Suprapubic skin (tissue), 3 donors: ENCODE results near the gene NUDT9.
"Not testable (repeated sequence)": the region's sequence is repeated elsewhere in the genome, so short reads cannot be mapped to it uniquely, and the experiment has no call there.

ENCODE experiments used
- EP300 ChIP-seq: sonication (generic); formaldehyde crosslinking; IDR thresholded peaks from one replicate; pipeline ENCODE4 v1.6.1; 2017; ENCODE audit warnings: antibody characterized with exemption
- POLR2A ChIP-seq, 2 donors: fragments of 450-650 bp; IDR thresholded peaks; one replicate each; pipeline ENCODE4 v1.6.1; 2017; ENCODE audit warnings: antibody characterized with exemption in 2 of 2, mild to moderate bottlenecking in 2 of 2, moderate library complexity in 2 of 2
- TF ChIP-seq, protein P1 (sequence below), 2 donors: fragments of 200-600 bp in 1 of 2; fragments of 450-650 bp in 1 of 2; sonication (generic) in 1 of 2; IDR thresholded peaks; one replicate each; pipeline ENCODE4 v1.5.1; 2016 to 2019; ENCODE audit warnings: antibody characterized with exemption in 2 of 2, mild to moderate bottlenecking in 1 of 2, moderate library complexity in 1 of 2

GRCh38 chr4:87384466-87385132, 37.8 kb upstream of the NUDT9 start:
- TF ChIP-seq, protein P1, sequence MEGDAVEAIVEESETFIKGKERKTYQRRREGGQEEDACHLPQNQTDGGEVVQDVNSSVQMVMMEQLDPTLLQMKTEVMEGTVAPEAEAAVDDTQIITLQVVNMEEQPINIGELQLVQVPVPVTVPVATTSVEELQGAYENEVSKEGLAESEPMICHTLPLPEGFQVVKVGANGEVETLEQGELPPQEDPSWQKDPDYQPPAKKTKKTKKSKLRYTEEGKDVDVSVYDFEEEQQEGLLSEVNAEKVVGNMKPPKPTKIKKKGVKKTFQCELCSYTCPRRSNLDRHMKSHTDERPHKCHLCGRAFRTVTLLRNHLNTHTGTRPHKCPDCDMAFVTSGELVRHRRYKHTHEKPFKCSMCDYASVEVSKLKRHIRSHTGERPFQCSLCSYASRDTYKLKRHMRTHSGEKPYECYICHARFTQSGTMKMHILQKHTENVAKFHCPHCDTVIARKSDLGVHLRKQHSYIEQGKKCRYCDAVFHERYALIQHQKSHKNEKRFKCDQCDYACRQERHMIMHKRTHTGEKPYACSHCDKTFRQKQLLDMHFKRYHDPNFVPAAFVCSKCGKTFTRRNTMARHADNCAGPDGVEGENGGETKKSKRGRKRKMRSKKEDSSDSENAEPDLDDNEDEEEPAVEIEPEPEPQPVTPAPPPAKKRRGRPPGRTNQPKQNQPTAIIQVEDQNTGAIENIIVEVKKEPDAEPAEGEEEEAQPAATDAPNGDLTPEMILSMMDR (IDR thresholded peaks at IDR 0.05): not testable (repeated sequence)
- not testable (repeated sequence) for TF ChIP-seq EP300; POLR2A (IDR thresholded peaks at IDR 0.05)
